KOPT-K1 (cell line): ENCODE data around the gene RELCH.

Experiments
- H3K27ac ChIP-seq: fragments of 200-600 bp; sonication (generic); 2 replicates; pipeline ENCODE4 v1.5.1; 2016; ENCODE audit warnings: antibody characterized with exemption, mild to moderate bottlenecking, low read depth, low read length; ENCODE audit not compliant: poor library complexity, severe bottlenecking
- H3K36me3 ChIP-seq: fragments of 200-600 bp; sonication (generic); 2 replicates; pipeline ENCODE4 v1.5.1; 2017; ENCODE audit warnings: antibody characterized with exemption, mild to moderate bottlenecking, low read length, moderate library complexity; ENCODE audit not compliant: insufficient read depth
- H3K9me3 ChIP-seq: fragments of 200-600 bp; sonication (generic); 2 replicates; pipeline ENCODE4 v1.5.1; 2017; ENCODE audit warnings: antibody characterized with exemption, low read length, mild to moderate bottlenecking; ENCODE audit not compliant: insufficient read depth, poor library complexity, severe bottlenecking

RELCH gene

DNA sequence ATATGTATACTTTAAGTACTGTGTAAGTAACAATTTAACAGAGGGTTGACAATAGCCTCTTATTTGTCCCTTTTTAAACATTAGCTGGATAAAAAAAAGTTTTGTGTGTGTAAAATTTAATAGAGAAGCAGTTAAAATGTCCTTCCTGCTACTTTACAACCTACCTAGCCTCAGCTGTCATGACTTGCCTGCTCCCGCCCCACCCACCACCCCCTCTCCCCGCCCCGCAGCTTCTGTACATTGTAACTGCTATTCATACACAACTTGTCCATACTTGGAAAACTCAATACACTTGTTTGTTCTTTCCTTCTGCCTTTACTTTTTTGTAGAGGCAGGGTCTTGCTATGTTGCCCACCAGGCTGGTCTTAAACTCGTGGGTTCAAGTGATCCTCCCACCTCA lies 19.5 kb downstream of the RELCH start:
- Histone ChIP-seq H3K27ac (no peak overlapping the region), H3K9me3 (peaks cover 6% of the 10 kb centered on the region), H3K36me3 (no peaks in the 10 kb centered on the region)

DNA sequence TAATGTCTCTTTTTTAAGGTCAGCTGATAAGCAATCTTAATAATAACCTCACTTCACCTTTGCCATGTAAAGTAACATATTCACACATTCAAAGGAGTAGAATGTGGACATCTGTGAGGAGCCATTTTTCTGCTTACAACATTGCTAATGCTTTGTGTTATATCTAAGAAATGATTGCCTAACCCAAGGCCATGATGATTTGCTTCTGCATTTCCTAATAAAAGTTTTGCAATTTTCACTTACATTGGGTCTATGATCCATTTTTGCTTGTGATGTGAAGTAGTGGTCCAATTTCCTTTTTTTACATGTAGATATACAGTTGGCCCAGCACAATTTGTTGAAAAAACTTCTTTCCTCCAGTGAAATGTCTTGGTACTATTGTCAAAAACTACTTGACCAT lies 22.0 kb downstream of the RELCH start:
- H3K36me3 ChIP-seq = peaks cover 21% of the 10 kb centered on the region
- no peak overlapping the region for H3K27ac ChIP-seq
- peaks cover 6% of the 10 kb centered on the region for H3K9me3 ChIP-seq

DNA sequence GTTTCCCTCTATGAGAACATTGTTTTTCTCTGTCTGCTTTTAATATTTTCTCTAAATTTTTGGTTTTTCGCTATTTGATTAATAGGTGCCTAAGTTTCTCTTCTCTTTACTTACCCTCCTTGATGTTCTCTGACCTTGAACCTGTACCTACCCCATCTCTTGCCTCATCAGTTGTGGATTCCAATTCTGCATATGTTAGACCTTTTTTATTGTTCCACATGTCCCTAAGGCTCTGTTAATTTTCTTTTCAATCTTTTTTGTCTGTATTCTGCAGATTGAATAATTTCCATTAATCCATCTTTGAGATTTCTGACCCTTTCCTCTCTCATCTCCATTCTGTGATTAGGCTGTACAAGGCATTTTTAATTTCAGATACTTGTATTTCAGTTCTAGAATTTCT lies 23.1 kb downstream of the RELCH start:
- H3K36me3 ChIP-seq = peaks cover 32% of the 10 kb centered on the region
- no peak overlapping the region for H3K27ac ChIP-seq
- H3K9me3 ChIP-seq = peaks cover 6% of the 10 kb centered on the region

DNA sequence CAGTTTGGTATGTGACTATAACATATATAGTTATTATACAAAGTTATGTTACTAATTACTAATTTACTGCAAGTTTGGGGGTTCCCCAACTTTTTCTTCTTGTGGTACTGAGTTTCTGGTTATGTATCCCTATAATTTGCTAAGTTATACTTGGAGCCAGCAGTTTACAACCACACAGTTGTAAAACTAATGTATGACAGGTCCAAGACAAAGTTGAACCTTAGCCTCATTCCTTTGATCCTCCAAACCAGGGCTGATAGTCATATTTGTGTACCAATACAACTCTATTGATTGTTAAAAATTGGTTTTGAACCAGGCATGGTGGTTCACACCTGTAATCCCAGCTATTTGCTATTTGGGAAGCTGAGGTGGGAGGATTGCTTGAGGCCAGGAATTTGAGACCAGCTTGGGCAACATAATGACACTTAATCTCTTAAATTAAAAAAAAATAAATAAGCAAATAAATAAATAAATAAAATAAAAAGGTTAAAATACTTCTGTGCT lies 24.3 kb downstream of the RELCH start:
- H3K27ac ChIP-seq = no peak overlapping the region
- peaks cover 38% of the 10 kb centered on the region for H3K36me3 ChIP-seq
- H3K9me3 ChIP-seq = peaks cover 6% of the 10 kb centered on the region

DNA sequence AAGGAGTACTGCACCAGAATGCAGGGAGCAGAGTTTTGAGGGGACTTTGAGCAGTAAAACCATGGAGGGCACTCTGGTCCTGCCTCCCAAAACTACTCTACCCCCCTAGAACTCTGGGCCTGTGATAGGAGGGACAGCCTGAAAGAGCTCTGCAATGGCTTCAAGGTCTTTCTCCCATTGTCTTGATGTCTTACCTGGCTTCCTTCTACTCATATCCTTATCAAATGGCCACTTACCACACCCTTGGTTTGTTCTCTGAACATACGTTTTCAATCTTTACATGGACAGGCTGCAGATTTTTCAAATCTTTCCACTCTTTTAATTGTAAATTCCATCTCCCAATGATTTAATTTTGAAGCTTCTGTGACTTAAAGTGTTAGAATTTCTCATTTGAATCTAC lies 27.7 kb downstream of the RELCH start:
- no peak overlapping the region for H3K27ac ChIP-seq
- peaks cover 38% of the 10 kb centered on the region for H3K36me3 ChIP-seq
- peaks cover 6% of the 10 kb centered on the region for H3K9me3 ChIP-seq

DNA sequence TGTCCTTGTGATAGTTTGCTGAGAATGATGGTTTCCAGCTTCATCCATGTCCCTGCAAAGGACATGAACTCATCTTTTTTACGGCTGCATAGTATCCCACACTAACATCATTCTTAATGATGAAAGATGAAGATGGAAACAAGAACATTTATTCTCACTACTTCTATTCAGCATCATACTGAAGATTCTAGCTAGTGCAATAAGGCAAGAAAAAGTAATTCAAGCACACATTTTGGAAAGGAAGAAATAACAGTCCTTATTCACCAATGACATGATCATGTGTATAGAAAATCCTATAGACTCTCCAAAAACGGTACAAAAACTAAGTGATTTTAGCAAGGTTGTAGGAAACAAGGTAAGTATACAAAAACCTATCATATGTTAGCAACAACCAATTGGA lies 37.2 kb downstream of the RELCH start:
- H3K27ac ChIP-seq = no peak overlapping the region
- peaks cover 23% of the 10 kb centered on the region for H3K9me3 ChIP-seq
- peaks cover 84% of the 10 kb centered on the region for H3K36me3 ChIP-seq

DNA sequence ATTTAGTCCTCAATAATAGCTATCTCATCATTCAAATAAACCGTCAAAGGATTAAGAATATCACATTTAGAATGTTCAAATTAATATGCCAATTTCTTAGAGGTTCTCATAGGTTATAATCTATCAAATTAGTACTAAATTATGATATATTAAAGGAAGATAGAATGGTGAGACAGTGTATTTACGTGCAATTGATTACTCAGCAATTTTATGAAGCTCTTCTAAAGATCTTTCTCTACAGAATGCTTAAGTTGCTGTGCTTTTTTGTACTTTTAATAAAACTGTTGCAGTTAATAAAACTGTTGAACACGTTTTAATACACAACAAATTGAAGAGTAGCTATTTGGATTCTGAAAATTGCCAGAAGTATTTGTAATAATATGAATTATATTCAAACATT lies 39.0 kb downstream of the RELCH start:
- H3K9me3 ChIP-seq = peaks cover 23% of the 10 kb centered on the region
- H3K36me3 ChIP-seq = peaks cover 96% of the 10 kb centered on the region
- no peak overlapping the region for H3K27ac ChIP-seq

DNA sequence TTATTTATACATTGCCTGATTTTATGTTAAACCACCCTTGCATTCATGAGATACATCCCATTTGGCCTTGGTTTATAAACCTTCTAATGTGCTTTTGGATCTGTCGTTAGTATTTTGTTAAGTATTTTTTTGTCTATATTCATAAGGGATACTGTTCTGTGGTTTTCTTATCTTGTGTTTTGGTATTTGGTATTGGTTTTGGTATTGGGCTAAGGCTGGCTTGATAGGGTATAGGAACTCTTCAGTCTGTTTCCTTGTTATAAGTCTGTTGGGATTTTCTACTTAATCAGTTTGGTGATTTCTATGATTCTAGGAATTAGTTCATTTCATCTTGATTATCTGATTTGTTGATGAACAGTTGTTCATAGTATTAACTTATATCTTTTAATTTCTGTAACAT lies 49.2 kb downstream of the RELCH start:
- peaks cover 11% of the 10 kb centered on the region for H3K9me3 ChIP-seq
- H3K36me3 ChIP-seq = peaks cover 59% of the 10 kb centered on the region
- no peak overlapping the region for H3K27ac ChIP-seq

DNA sequence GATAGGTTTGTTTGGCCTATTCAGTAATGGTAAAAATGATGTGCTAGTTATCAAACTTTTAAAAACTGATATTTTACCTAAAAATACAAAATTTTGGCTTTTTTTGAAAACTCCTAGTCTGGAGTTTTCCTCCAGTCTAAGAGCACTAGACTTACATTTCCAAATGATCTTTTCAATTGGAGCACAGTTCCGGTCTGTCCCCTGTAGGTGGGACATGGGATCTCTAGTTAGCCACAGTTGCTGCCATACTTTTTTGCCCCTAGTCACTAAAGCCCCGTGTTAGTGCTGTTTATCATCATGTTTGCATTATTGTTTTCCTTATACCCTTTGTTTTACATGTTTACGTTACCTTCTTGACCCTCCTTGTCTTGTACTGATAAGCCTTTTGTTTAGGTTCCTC lies 52.4 kb downstream of the RELCH start:
- H3K36me3 ChIP-seq = peaks cover 55% of the 10 kb centered on the region
- no peak overlapping the region for H3K27ac ChIP-seq
- peaks cover 11% of the 10 kb centered on the region for H3K9me3 ChIP-seq

DNA sequence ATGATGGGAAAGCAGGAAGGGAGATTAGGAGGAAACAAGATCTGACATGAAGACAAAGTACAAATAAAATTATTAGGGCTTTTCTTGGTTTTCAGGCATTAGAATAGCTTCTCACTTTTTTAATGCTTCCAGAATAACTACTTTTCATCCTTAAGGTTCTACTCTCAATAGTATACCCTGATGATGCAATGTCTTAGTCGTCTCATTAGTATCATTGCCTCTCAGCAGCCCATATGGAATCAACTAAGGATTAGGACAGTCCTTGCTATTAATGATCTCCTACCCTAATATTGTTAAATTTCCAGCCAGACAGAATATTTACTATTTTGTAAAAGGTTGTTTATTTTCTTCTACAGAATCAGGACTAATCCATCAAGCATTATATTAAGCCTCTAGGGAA lies 55.9 kb downstream of the RELCH start:
- H3K36me3 ChIP-seq = peaks cover 66% of the 10 kb centered on the region
- H3K9me3 ChIP-seq = no peaks in the 10 kb centered on the region
- no peak overlapping the region for H3K27ac ChIP-seq

DNA sequence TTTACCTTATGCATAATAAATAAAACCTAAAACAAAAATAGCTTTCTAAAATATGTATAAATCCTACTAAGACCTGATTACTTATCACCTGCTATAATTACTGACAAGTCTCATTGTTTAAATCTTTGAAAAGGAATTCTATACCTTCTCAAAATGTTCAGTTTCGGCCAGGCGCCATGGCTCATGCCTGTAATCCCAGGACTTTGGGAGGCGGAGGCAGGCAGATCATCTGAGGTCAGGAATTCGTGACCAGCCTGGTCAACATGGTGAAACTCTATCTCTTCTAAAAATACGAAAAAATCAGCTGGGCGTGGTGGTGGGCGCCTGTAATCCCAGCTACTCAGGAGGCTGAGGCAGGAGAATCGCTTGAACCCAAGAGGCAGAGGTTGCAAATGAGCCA lies 58.1 kb downstream of the RELCH start:
- Histone ChIP-seq H3K36me3 (peaks cover 59% of the 10 kb centered on the region), H3K27ac (no peak overlapping the region), H3K9me3 (no peaks in the 10 kb centered on the region)

DNA sequence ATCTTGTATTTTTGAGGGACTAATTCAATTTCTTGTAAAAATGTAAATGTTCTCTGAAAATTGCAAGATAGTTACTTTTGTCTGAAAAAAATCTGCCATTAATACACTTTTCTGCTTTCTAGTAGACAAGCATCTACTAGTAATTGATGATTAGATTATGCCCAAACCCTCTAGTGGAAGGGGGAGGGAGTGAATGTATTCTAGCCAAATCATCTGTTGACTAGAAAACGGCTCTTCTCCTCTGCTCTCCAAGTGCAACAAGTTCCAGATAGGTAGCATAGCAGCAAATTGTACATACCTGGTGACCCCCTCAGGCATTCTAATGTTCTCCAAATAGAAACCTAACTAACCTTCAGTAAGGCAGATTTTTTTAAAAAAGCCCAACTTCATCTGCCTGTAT lies 58.6 kb downstream of the RELCH start:
- H3K9me3 ChIP-seq = no peaks in the 10 kb centered on the region
- no peak overlapping the region for H3K27ac ChIP-seq
- peaks cover 59% of the 10 kb centered on the region for H3K36me3 ChIP-seq

DNA sequence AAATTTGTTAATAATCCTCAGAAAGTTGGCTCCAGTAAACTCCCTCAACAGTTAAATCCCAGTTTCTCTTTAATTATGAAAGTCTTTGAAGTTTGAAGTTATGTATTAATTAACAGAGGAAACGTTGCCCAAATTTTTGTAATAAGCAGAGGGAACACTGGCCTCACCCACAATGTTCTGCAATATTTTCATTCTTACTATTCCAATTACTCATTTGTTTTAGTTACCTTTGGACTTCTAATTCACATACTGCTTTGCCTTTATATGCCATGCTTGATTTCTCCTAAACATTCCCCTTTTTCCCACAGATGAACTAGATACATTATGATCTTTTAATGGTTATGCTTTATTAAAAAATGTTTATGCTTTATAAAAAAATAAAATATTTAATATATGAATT lies 61.3 kb downstream of the RELCH start:
- Histone ChIP-seq H3K36me3 (peaks cover 54% of the 10 kb centered on the region), H3K27ac (no peak overlapping the region), H3K9me3 (no peaks in the 10 kb centered on the region)

DNA sequence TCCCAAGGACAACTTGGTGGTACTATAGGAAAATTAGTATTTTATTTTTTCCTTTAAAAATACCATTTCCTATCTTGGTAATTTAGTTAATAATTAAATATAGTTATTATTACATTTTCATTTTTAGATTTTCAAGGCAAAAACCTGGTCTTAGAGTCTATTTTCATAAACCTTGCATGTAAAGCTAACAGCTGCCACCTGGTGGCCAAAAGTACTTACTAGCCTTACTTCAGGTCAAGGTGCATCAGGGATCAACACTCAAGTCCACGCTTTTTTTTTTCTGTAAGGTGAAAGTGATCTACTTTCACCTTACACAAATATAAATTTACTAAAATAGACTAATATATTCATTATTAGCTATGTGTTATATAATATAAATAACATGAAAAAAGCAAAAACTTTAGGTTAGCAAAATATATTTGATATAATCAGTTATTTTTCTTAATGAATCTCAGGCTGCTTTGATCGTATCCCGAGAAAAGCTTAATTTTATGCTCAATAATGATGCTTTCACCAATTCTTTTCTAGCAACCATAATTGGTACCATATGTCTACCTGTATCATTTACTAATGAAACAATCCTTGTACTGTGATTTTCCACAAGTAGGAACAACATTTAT lies 62.5 kb downstream of the RELCH start:
- Histone ChIP-seq H3K36me3 (peaks cover 57% of the 10 kb centered on the region), H3K27ac (no peak overlapping the region), H3K9me3 (no peaks in the 10 kb centered on the region)

DNA sequence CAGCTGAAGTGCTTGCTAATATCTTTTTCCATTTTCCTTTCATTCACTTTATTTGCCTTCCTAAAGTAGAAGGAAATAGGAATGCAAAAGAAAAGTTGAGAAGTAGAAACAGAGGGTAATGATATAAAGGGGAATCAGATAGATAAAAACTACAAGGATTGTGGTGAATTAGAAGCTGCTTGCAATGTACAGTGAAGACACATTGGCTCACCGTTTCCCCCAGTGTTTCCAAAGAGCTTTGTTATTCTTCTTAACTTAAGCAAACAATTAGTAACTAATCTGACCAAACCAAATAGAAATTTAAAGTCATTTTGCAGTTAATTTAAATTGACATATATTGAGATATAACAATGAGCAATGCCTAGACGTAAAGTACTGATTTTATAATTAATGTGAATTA lies 63.4 kb downstream of the RELCH start:
- H3K27ac ChIP-seq = no peak overlapping the region
- H3K9me3 ChIP-seq = no peaks in the 10 kb centered on the region
- peaks cover 57% of the 10 kb centered on the region for H3K36me3 ChIP-seq

DNA sequence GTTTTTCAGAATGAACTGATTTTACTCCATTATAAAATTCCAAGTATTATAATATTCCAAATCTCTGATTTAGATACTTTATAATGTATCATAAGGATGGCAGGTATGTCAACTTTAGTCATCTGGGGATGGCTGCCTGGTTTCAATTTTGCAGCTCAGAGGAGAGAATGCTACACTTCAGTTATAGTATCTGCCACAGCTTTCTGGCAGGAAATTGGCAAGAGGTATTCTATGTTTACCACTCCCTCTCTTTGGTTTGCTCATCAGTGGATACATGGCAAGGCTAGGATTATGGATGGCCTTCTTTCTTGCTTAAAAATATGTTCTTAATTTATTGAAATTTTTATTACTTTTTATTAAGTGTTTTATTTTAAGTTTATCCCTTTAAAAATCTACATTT lies 71.0 kb downstream of the RELCH start:
- no peaks in the 10 kb centered on the region for H3K9me3 ChIP-seq
- H3K36me3 ChIP-seq = peaks cover 89% of the 10 kb centered on the region
- no peak overlapping the region for H3K27ac ChIP-seq
